Ectodermal cell (in vitro differentiated cells): ENCODE measurements around the gene FOXJ3.

Experiments used
- H3K27ac ChIP-seq: 2 replicates; pipeline ENCODE4 v1.7.0; 2013; ENCODE audit warnings: mild to moderate bottlenecking, low read depth, low read length; ENCODE audit not compliant: insufficient read depth, poor library complexity, severe bottlenecking
- H3K27me3 ChIP-seq: 2 replicates; pipeline ENCODE4 v1.7.0; 2013; ENCODE audit warnings: mild to moderate bottlenecking, low read length; ENCODE audit not compliant: insufficient read depth, control insufficient read depth, poor library complexity, severe bottlenecking
- H3K36me3 ChIP-seq: one replicate; pipeline ENCODE4 v1.7.0; 2013; ENCODE audit warnings: low read length; ENCODE audit not compliant: control insufficient read depth, insufficient read depth
- H3K4me1 ChIP-seq: one replicate; pipeline ENCODE4 v1.7.0; 2013; ENCODE audit warnings: low read length; ENCODE audit not compliant: control insufficient read depth, insufficient read depth
- H3K4me3 ChIP-seq: 2 replicates; pipeline ENCODE4 v1.7.0; 2013; ENCODE audit warnings: low read depth, low read length, control low read depth; ENCODE audit not compliant: insufficient read depth
- H3K9me3 ChIP-seq: 2 replicates; pipeline ENCODE4 v1.7.0; 2013; ENCODE audit warnings: mild to moderate bottlenecking, low read length, moderate library complexity; ENCODE audit not compliant: control insufficient read depth
- WGBS, 2 experiments: methylation state at CpG; one replicate each; pipeline ENCODE4 v1.1.7; 2013; ENCODE audit warnings: missing lambda C conversion rate in 2 of 2; 5-methylcytosine and 5-hydroxymethylcytosine counted together

The FOXJ3 gene

DNA sequence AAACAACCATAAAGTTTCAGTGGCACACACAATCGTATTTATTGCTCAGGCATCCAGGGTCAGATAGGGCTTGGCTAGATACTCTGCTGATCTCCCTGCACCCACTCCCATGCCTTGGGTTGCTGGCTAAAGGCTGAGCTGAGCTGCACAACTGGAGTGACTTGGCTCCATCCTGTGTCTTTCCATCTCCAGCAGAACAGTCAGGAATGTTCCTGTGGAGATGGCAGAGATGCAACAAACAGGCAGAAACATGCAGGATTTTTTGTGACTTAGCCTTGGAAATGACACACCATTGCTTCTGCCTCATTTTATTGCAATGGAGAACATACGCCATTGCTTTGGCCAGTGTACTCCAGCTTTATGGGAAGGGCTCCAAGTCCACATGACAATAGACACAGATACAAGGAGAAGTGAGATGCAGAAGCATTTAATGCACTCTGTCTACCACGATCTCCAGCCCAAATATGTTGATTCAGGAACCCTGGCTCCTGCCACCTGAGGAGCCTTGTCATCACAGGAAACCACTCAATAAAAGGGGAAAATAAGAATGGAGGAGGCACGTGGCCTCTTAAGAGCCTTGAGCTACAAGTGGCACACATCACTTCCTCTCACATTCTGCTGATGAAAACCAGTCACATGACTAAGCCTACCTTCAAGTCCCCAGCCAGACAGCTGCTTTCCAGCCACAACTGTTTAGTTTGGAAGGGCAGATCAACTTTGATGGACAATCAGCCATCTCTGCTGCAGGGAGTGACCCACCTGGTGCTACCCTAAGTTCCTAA, 191.9 kb downstream of the FOXJ3 start:
- Histone ChIP-seq H3K9me3 (no peaks in the 10 kb centered on the region), H3K27me3 (no peaks in the 10 kb centered on the region), H3K36me3 (no peaks in the 10 kb centered on the region), H3K4me1 (no peaks in the 10 kb centered on the region), H3K27ac (no peak overlapping the region), H3K4me3 (no peak overlapping the region)
- WGBS, 2 experiments = 82 to 88% methylated on average over 4 of the region's 4 CpGs

DNA sequence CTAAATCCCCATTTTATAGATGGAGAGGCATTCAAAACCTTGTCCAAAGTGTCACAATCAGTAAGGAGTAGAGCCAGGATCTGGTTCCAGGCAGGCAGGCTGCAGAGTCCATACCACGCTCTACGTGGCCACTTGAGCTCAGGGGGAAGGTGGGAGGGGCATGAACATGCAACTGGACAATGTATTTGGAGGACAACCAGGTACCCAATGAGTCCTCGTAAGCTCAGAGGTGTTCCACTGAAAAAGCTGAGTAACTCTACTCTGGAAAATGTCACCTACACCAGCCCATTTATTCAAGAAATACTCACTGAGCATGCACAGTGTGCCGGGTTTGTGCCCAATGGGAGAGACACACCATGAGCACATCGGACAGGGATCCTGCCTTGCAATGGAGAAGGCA, 193.1 kb downstream of the FOXJ3 start:
- WGBS, 2 experiments = 90 to 95% methylated on average over 5 of the region's 5 CpGs
- no peaks in the 10 kb centered on the region for H3K4me1 ChIP-seq
- no peak overlapping the region for H3K4me3 ChIP-seq
- no peak overlapping the region for H3K27ac ChIP-seq
- no peaks in the 10 kb centered on the region for H3K36me3 ChIP-seq
- no peaks in the 10 kb centered on the region for H3K27me3 ChIP-seq
- no peaks in the 10 kb centered on the region for H3K9me3 ChIP-seq

DNA sequence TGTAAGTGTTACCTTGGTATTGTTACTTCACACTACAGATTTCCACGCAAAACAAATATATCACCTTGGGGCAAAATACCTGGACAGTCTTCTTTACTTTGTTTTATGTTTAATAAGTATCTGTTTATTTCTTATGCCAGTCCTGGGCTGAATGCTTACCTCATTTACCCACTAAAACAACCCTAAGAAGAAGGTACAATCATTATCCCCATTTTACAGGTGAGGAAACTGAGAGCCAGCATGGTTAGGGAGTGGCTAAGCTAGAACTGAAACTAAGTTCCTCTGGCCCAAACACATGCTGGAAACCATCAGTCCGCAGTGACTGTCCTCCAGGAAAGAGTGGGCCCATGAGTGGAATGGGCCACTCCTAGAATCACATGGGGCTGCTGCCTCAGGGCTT, 194.8 kb downstream of the FOXJ3 start:
- H3K36me3 ChIP-seq = no peaks in the 10 kb centered on the region
- no peak overlapping the region for H3K4me3 ChIP-seq
- no peaks in the 10 kb centered on the region for H3K4me1 ChIP-seq
- no peaks in the 10 kb centered on the region for H3K9me3 ChIP-seq
- H3K27me3 ChIP-seq = no peaks in the 10 kb centered on the region
- H3K27ac ChIP-seq = no peak overlapping the region
- WGBS, 2 experiments = 89 to 95% methylated on average over 1 of the region's 2 CpGs

DNA sequence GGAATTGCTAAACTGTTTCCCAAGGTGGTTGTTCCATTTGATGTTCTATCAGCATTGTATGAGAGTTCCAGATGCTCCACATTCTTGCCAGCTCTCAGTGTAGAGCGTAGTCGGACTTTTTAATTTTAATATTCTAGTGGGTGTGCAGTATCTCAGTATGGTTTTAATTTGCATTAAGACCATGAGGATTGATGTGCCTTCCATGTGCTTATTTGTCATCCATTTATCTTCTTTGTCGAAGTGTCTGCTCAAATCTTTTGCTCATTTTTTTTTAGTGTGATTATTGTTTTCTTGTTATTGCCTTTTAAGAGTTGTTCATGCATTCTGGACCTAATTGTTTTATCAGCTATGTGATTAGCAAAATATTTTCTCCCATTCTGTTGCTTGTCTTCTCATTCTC, 195.6 kb downstream of the FOXJ3 start:
- H3K27me3 ChIP-seq = no peaks in the 10 kb centered on the region
- 99 to 100% methylated on average over 3 of the region's 3 CpGs for WGBS, 2 experiments
- no peaks in the 10 kb centered on the region for H3K9me3 ChIP-seq
- no peak overlapping the region for H3K4me3 ChIP-seq
- no peaks in the 10 kb centered on the region for H3K36me3 ChIP-seq
- no peak overlapping the region for H3K27ac ChIP-seq
- H3K4me1 ChIP-seq = no peaks in the 10 kb centered on the region

DNA sequence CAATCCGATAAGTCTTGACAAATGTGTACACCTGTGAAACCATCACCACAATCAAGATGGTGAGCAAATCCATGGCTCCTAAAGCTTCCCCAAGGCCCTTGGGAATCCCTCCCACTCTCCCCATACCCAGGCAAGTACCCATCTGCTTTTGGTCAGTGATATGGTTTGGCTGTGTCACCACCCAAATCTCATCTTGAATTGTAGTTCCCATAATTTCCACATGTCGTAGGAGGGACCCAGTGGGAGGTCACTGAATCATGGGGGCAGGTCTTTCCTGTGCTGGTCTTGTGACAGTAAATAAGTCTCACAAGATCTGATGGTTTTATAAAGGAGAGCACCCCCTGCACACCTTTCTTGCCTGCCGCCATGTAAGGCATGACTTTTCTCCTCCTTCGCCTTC, 196.4 kb downstream of the FOXJ3 start:
- Histone ChIP-seq H3K27me3 (no peaks in the 10 kb centered on the region), H3K9me3 (no peaks in the 10 kb centered on the region), H3K4me1 (no peaks in the 10 kb centered on the region), H3K27ac (no peak overlapping the region), H3K36me3 (no peaks in the 10 kb centered on the region), H3K4me3 (no peak overlapping the region)
- WGBS, 2 experiments = 93 to 97% methylated on average over 4 of the region's 4 CpGs

DNA sequence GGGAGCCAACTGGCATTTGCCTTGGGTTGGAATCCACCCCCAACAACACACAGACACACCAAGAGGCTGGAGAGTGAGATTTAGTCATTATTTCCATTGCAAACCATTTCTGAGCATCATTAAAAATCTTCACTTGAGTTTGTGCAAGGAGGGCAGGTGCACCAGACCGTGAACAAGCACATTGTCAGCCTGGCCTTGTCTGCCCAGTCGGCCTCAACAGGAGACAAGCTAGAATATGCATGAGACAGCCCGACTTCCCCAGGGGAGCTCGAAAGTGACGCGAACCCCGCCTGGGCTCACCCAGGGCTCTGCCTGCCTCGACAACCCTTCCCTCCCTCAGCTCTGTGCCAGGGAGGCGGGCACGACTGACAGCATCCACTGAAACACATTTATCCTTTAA, 197.3 kb downstream of the FOXJ3 start:
- H3K4me3 ChIP-seq = no peak overlapping the region
- no peaks in the 10 kb centered on the region for H3K36me3 ChIP-seq
- H3K9me3 ChIP-seq = no peaks in the 10 kb centered on the region
- H3K27ac ChIP-seq = no peak overlapping the region
- no peaks in the 10 kb centered on the region for H3K4me1 ChIP-seq
- 76 to 78% methylated on average over 10 of the region's 10 CpGs for WGBS, 2 experiments
- H3K27me3 ChIP-seq = no peaks in the 10 kb centered on the region

DNA sequence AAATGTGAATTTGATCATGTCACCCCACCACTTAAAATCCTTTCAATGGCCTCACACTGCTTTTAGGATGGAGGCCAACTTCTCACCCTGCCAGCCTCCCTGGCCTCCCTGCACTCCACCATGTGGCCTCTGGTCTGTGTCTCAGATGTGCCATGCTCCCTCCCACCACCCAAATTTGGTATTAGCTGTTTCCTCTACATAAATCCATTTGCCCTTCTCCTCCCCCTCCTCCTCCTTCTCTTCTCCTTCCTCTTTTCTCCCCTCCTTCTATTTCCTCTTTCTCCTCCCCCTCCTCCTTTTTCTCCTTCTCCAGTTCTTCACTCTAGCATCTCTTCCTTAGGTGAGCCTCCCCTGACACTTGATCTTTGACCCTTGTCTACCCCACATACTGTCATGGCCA, 198.6 kb downstream of the FOXJ3 start:
- no peak overlapping the region for H3K27ac ChIP-seq

DNA sequence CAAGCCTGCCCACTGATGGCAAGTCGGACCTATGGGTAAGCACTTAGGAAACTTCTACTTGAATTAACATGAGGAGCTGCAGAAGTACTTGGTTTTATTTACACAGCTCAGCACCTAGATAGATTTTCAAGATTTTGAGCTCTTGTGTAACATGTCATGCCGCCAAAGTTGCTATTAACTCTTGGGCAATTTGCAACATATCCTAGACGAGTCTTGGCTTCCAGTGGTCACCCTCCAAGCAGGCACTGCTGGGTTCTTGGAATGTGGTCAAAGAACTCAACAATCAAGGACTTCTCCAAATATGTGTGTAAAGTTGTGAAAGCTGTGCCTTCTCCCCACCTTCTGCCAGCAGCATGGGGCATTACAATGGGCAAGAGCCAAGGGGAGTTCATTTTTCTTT, 199.6 kb downstream of the FOXJ3 start:
- H3K4me3 ChIP-seq = no peak overlapping the region
- no peaks in the 10 kb centered on the region for H3K27me3 ChIP-seq
- H3K27ac ChIP-seq = no peak overlapping the region
- WGBS, 2 experiments = 80 to 89% methylated on average over 3 of the region's 3 CpGs
- H3K4me1 ChIP-seq = no peaks in the 10 kb centered on the region
- H3K9me3 ChIP-seq = no peaks in the 10 kb centered on the region
- H3K36me3 ChIP-seq = no peaks in the 10 kb centered on the region

More for the DNA sequence above, 198.6 kb downstream of the FOXJ3 start:
- H3K36me3 ChIP-seq = no peaks in the 10 kb centered on the region
- H3K27me3 ChIP-seq = no peaks in the 10 kb centered on the region
- no peaks in the 10 kb centered on the region for H3K4me1 ChIP-seq
- no peak overlapping the region for H3K4me3 ChIP-seq
- no peaks in the 10 kb centered on the region for H3K9me3 ChIP-seq

DNA sequence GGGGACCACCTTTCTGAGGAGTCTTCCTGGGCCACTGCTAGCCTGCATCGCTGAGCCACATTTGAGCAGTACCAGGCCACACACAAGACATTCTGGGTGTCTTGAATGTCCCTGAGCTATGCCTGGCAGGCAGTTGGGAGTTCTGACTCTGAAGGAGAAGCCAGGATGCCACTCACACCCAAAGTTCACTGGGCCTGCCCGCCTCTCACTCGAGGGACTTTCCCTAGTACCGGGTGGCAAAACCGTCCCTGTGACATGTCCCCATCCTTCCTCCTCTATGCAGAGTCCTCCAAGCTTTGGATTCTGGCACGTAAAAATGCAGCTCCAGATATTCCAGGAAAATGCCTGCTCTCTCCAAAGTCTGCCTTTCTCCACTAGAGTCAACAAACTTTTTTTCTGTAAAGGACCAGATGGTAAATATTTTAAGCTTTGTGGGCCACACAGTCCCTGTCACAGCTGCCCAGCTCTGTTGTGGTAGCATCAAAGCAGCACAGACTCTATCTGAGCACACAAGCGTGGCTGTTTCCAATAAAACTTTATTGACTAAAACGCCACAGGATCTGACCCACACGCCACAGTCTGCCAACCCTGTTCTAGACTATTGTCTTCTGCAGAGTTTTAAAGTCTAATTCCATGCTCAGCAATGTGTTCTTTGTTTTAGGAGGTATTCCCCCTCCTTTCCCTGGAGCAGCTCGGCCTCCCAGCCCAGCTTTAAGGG, 201.1 kb downstream of the FOXJ3 start:
- Histone ChIP-seq H3K27me3 (no peaks in the 10 kb centered on the region), H3K9me3 (no peaks in the 10 kb centered on the region), H3K36me3 (no peaks in the 10 kb centered on the region), H3K4me3 (no peak overlapping the region), H3K27ac (no peak overlapping the region), H3K4me1 (no peaks in the 10 kb centered on the region)
- 90 to 94% methylated on average over 10 of the region's 10 CpGs for WGBS, 2 experiments

DNA sequence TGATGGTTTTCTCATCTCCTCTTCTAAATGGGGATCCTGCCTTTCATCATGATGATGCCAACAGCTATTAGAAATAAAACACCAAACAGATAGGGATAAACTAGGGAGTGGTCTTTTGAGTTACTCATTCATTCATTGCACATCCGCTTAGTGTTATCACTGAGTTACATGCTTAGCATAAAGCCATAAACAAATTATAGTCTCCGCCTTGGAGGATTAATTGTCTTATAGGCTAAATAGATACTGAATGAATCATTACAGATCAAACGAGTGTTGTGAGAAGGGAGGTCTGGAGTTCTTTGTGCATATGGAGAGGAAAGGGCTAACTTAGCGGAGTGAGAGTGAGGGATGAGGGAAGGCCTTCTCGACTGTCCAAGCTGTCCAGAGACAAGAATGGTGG, 201.6 kb downstream of the FOXJ3 start:
- Histone ChIP-seq H3K4me3 (no peak overlapping the region), H3K9me3 (no peaks in the 10 kb centered on the region), H3K27me3 (no peaks in the 10 kb centered on the region), H3K27ac (no peak overlapping the region), H3K4me1 (peaks cover 3% of the 10 kb centered on the region), H3K36me3 (no peaks in the 10 kb centered on the region)
- WGBS, 2 experiments = 96 to 99% methylated on average over 5 of the region's 5 CpGs
